LNCaP clone FGC (cell line): ENCODE results near the gene CATSPERB.

Source experiments
- DNase-seq: peaks from one replicate; pipeline ENCODE4 v3.0.0-alpha.2; 2011; ENCODE audit warnings: low read depth
- H3K4me3 ChIP-seq: 2 replicates; pipeline ENCODE4 v1.5.1; 2011; ENCODE audit warnings: mild to moderate bottlenecking, low read depth, low read length, control low read depth
- CTCF ChIP-seq: IDR thresholded peaks from 2 replicates; pipeline ENCODE4 v1.5.1; 2012; ENCODE audit warnings: mild to moderate bottlenecking; ENCODE audit not compliant: control insufficient read depth, insufficient read depth; ENCODE audit errors: extremely low read depth

The CATSPERB gene

GRCh38 chr14:91732859-91733477 lies 1.1 kb upstream of the CATSPERB start:
- no peak overlapping the region for H3K4me3 ChIP-seq
- no peak for TF ChIP-seq CTCF
- DNase-seq, result no peak

DNA sequence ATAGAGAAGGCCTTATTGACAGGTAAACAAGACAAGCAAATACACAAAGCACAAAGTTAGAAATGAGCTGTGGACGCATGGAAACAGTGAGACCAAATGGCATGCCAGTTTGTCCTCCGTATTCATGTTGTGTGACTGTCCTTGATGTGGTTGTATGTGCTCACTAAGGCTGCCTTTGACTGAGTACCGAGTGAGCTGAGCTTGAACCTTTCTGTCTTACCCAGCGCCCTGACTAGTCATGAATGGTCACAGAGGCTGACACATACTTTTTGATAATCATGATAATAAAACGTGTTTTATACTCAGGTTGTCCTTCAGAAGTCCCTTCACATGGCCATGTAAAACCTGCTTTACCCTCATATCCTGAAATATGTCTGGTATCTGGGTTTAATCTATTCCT lies 553 bp upstream of the CATSPERB start:
- no peak overlapping the region for H3K4me3 ChIP-seq
- no peak for TF ChIP-seq CTCF
- no peak for DNase-seq

DNA sequence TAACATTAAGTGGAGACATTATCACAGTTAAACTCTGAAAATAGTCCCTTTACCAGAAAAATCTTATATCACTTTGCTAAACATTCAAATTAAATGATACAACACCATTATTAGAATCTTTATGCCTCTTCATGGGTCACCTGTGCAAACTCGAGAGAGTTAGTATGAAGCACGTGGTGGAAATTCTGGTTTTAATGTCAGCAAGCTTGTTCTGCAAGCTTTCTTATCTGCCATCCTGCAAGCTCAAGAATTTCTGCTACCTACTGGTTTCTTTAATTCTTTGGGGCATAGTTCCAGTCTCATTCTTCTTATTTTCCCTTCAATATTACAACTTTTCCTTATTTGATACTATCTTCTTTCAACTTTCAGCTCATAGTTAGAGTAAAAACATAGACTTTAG lies 868 bp downstream of the CATSPERB start:
- DNase-seq, result no peak
- H3K4me3 ChIP-seq, result no peak overlapping the region
- TF ChIP-seq CTCF, result no peak

DNA sequence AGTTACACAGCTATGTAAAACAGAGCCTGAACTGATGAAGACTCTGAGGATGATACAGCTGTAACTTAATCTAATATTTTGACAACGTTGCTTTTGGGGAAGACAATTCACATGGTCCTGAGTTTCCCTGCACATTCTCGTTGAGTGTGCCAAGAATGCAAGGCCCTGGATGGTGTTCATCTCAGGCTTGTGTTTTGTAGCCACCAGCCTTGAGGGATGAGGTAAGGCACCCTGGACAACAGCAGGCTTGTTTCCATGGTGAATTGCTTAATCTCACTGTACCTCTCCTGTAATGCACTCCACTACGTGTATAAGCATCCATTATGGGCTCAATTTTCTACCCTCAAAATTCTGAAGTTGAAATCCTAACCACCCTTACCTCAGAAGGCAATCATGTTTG lies 2.1 kb downstream of the CATSPERB start:
- no peak overlapping the region for H3K4me3 ChIP-seq
- DNase-seq, result no peak
- TF ChIP-seq CTCF, result no peak

DNA sequence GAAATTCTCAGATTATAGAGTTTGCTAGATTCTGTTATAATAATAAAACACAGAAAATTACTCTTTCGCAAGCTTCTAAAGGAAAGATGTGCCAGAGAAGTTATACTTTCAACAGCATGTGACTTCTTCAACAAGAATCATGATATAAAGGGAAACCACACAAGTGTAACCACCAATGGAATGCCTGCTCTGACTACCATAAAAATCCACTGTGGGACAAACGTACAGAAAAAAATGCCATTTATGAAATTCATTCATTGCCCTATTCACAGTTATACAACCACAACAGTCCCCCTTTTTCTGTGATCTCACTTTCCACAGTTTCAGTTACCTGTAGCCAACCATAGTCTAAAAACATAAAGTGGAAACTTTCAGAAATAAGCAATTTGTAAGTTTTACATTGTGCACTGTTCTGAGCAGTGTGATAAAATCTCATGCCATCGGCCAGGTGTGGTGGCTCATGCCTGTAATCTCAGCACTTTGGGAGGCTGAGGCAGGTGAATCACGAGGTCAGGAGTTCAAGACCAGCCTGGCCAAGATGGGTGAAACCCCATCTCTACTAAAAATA lies 3.2 kb downstream of the CATSPERB start:
- H3K4me3 ChIP-seq, result no peak overlapping the region
- no peak for TF ChIP-seq CTCF
- no peak for DNase-seq

DNA sequence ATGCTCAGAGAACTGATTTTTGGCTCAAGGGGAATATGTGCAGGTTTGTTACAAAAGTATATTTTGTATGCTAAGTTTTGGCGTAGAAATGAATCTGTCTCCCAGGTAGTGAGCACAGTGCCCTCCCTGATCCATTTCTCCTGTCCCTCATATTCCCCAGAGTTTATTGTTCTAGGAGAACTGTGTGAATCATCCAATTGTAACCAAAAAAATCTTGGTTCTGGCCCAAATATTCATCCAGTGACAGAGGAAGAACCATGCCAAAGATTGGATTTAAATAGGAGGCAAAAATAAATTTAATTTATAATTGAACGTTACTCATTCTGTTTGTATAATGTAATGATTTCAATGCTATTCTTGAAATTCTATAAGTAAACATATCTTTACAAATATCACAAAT lies 4.8 kb downstream of the CATSPERB start:
- DNase-seq, result no peak
- TF ChIP-seq CTCF, result no peak
- H3K4me3 ChIP-seq, result no peak overlapping the region

DNA sequence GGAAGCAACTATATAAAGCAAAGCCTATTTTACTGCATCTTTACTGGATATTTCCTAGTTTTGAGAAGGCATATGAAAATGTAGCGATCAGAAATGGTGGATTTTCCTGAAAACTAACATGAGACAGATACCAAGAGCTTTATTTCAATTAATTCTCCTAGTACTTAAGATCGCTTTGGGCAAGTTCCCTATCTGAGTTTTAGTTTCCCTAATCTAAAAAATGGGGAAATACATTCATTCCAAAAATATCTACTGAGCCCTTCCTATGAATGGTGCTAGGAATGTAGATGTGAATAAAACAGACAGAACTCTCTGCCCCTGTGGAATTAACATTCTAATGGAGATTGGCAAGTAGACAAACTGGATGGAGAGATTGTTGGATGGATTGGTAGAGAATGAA lies 8.4 kb downstream of the CATSPERB start:
- H3K4me3 ChIP-seq, result no peak overlapping the region
- no peak for TF ChIP-seq CTCF
- DNase-seq, result no peak
